NOMO-1 treated with DMSO at 0.1 percent for 48 hours (cell line): Measurements from ENCODE around the gene PRKACG.
"Not testable (repeated sequence)": the region's sequence is repeated elsewhere in the genome, so short reads cannot be mapped to it uniquely, and the experiment has no call there.

Experiments
- DNase-seq: peaks from one replicate; lab custom pipeline; 2025; ENCODE audit not compliant: unreplicated experiment; lab: John Stamatoyannopoulos, UW

Gene PRKACG

GRCh38 chr9:69027355-69028097, 13.6 kb upstream of the PRKACG start:
- peak; percentile 26 for DNase-seq

GRCh38 chr9:69023650-69024049, 9.7 kb upstream of the PRKACG start:
- no peak for DNase-seq

- no peak for DNase-seq
Measured at GRCh38 chr9:69020301-69021145, 6.6 kb upstream of the PRKACG start.

GRCh38 chr9:69019808-69020207, 5.9 kb upstream of the PRKACG start:
- no peak for DNase-seq

- DNase-seq = no peak
Measured at GRCh38 chr9:69018737-69019136, 4.8 kb upstream of the PRKACG start.

GRCh38 chr9:69016191-69017096, 2.5 kb upstream of the PRKACG start:
- DNase-seq = no peak

- no peak for DNase-seq
Measured at GRCh38 chr9:69013382-69013727, 558 bp downstream of the PRKACG start.

GRCh38 chr9:69012696-69013381, 1.1 kb downstream of the PRKACG start:
- DNase-seq = no peak

GRCh38 chr9:69009708-69010107, 4.2 kb downstream of the PRKACG start:
- DNase-seq = no peak

- no peak for DNase-seq
Measured at GRCh38 chr9:69004836-69005235, 9.1 kb downstream of the PRKACG start.

- no peak for DNase-seq
Measured at GRCh38 chr9:69003051-69003450, 10.9 kb downstream of the PRKACG start.

GRCh38 chr9:69001921-69002320, 12.0 kb downstream of the PRKACG start:
- DNase-seq = no peak

- peak; percentile 58 for DNase-seq
Measured at GRCh38 chr9:68999393-69000105, 14.4 kb downstream of the PRKACG start.

GRCh38 chr9:68998812-68999211, 15.1 kb downstream of the PRKACG start:
- no peak for DNase-seq

- no peak for DNase-seq
Measured at GRCh38 chr9:68998385-68998784, 15.5 kb downstream of the PRKACG start.

GRCh38 chr9:68997666-68998065, 16.2 kb downstream of the PRKACG start:
- DNase-seq = no peak

GRCh38 chr9:68996462-68996861, 17.5 kb downstream of the PRKACG start:
- DNase-seq = peak; percentile 15

- DNase-seq = peak; percentile 50
Measured at GRCh38 chr9:68995776-68996175, 18.1 kb downstream of the PRKACG start.

- no peak for DNase-seq
Measured at GRCh38 chr9:68991457-68991856, 22.5 kb downstream of the PRKACG start.

GRCh38 chr9:68986949-68987348, 27.0 kb downstream of the PRKACG start:
- DNase-seq = not testable (repeated sequence)
